GM21515 (cell line): ENCODE measurements around the gene KLHL35.
"Not testable (repeated sequence)": the region's sequence is repeated elsewhere in the genome, so short reads cannot be mapped to it uniquely, and the experiment has no call there.

Experiments
- ATAC-seq: cut with Tn5 transposase; IDR thresholded peaks from one replicate; pipeline ENCODE4 v1.9.1; 2021; ENCODE audit not compliant: unreplicated experiment

The KLHL35 gene

DNA sequence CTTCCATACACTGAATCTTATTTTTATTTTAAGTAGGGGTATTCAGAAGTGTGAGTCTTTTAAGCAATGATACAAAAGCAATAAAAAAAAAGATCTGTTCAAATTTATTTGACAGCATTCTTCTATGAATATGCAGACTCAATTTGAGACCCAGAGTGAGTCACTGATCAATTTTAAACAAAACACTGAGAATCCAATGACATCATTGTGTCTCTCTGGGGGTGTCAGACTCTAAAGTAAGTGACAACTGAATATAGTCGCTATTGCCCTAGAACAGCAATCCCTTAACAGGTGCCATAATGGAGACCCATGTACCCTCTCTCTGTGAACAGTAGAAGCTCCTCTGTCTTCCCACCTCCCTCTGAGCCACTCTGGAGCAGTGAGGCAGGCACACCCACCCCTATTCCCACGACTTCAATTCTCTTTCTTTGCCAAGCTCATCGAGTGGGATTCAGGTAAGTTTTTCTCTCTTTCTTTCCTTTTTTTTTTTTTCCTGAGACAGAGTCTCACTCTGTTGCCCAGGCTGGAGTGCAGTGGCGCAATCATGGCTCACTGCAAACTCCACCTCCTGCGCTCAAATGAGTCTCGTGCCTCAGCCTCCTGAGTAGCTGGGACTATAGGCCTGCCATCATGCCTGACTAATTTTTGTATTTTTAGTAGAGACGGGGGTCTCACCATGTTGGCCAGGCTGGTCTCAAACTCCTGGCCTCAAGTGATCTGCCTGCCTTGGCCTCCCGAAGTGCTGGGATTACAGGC, 38.7 kb downstream of the KLHL35 start:
- ATAC-seq, result no peak

DNA sequence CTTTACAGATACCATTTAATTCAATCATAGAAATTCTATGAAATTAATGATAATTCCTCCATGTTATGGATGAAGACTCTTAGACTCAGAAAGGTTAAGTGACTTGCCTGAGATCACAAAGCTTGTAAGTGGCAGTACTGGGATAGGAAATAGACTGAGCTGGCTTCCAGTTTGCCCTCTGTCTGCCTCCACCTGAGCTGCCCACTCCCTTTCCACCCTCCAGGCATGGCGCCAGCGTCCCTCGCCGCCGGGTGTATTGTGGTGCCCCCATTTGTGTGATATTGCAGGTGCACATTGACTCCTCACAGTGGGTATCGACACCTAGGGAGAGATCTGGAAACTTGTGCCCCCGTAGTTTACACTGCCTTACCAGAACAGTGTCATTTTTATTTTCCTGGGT, 43.1 kb downstream of the KLHL35 start:
- ATAC-seq, result no peak

DNA sequence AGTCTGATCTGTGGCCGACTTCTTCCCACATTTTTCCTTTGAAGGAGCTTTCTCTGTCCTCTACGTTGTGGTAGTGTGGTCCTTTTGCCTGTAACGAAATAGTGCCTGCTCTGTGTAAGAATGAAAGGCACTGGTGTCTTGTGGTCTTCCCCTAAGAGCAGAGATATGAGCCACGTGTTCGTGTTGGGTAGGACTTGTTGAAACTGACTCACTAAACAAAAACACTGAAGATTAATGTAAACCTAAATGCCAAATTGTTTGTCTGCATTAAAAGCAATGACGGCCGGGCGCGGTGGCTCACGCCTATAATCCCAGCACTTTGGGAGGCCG, 43.8 kb downstream of the KLHL35 start:
- ATAC-seq, result no peak

DNA sequence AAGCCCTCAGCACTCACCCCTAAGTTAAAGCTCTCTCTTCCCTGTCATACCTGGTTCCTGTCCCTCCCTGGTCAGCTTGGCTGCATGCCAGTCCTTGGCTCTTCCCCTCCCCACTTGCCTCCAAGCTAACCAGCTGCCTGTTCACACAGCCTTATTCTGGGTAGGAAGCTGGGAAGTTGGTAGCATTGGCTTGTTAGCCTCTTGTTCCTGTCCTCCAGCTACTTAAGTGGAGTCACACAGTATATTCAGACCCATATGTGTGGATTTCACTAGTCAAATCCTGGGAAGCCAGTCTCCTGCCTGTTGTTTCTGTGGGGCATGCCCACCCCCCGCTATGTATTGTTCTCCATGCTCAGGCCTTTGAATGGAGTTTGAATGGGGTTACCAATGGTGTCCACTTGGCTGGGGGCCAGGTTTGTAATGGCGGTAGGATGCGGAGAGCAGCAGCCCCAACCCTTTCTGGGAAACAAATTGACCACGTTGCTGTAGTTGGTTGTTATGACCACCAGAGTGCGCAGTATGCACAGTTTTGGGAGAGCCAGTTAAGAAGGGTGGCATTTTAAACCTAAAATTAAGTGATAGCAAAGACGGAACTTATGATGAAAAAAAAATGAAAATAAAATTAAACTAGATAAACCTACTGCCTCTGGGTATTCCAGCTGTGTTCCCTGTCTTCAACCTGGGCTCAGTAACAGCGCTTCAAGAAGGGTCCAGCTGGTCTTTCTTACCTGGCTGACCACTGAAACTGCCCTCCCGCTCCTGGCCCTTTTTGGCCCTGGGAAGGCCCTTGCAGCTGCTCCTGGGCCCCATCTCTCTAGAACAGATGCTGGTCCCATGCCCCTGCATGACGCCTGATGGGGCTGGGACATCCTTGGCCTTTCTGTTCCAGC, 44.4 kb downstream of the KLHL35 start:
- no peak for ATAC-seq

DNA sequence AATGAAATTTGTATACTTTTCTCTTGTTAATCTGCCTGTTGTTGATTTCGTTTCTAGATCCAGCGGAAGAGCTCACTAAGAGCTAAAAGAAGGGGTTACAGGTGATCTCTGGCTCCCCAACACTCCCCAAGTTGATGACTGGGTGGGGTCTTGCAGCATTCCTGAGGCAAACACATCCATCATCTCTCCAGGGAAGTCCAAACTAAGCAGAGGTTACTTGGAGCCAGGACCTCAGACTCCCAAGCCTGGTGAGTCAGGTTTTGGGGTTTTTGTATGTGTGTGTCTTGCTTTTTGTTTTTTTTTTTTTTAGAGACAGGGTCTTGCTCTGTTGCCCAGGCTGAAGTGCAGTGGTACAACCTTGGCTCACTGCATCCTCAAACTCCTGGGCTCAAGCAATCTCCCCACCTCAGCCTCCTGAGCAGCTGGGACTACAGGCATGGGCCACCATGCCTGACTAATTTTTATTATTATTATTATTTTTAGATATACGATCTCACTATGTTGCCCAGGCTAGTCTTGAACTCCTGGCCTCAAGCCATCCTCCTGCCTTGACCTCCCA, 45.2 kb downstream of the KLHL35 start:
- ATAC-seq, result no peak

DNA sequence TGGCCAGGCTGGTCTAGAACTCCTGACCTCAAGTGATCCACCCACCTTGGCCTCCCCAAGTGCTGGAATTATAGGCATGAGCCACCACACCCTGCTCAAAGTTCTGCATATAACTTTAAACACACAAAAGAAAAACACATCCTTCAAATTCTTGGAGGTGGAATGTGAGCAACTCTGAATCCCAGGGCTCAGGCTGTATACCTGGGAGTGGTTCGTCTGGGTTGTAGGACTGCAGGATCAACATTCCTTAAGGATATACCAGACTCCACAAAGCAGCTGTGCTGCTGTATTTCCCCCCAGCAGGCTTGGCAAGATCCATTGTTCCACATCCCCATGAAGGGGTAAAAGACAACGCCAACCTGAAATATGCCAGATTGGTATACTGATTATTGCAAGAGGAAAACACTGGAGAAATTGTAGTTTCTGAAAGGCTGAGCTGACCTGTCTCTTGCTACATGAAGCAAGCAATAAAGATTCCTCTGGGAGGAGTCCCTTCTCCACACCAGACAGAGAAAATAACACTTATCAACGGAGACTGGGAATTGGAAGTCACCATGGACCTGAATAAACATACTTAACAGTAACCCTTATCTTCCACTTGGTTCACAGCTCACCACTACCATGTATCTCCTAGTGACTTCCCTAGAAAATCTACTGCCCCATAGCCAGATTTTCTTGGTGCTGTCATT, 45.9 kb downstream of the KLHL35 start:
- ATAC-seq, result no peak

DNA sequence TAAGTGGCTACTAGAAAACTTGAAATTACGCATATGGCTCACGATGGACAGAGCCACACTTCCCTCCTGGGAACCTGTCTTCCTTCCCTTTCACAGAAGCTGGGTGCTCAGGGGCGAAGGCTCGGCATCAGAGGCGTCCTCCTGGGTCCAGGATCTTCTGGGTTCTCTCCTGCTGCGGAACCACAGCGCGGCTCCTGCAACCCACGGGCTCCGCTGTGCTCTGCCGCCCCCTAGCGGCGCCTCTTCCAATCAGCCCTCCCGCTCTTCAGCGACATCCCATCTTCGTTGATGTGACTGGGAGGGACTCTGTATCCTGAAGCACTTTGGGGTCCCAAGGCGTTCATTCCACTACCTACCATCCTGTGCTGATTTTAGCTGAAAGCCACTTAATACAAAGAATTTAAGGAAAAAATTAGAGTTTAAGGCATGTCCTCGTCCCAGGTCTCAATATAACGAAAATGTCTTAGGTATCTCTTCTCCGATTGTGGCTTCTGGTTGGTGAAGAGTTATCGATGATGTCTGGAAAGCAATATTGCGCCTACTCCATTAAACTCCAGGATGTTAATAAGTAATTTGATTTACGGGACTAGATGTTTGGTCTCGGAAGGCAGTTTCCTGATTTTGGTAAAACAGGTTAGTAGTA, 48.4 kb downstream of the KLHL35 start:
- ATAC-seq, result no peak

DNA sequence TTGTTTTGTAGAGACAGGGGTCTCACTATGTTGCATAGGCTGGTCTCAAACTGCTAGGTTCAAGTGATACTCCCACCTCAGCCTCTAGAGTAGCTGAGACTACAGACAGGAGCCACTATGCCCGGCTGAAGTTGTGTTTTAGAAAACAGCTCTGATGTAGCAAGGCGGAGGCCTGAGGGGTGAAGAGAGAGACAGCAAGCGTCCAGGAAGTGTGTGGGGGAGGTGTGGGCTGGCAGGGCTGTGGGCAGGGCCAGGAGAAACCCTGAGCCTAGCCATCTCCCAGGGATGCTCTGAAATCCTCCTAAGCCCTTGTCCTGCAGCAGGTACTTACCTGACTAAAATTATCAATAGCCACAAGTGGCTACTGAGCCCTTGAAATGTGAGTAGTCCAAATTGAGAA, 49.8 kb downstream of the KLHL35 start:
- ATAC-seq, result no peak

DNA sequence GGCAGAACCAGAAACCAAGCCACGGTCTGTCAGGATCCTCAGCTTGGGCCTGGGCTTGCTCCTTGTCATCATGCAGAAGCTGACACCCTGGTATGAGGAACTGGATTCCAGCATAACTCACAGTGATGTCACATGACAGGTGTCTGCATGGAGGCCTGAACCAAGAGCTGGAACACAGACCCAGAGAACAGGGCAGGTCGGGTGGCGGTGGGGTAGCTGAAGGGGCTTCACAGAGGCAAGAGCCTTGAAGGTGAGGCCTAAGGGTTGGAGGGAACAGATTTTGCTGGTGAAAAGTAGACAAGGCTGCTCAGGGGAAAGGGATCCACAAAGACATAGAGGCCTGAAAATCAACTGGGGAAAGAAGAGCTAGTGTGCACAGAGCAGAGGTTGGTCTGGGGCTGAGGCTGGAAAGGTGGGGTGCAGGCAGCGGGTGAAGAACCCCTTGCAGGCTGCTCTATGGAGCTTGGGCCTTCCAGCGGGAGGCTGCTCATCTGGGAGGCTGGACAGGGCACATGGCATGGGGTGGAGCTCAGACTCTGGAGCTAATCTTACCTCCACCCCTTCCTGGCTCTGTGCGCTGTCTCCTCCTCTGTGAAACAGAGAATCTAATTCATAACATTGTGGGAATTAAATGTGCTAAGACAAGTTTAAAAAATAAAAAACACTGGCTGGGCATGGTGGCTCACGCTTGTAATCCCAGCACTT, 52.1 kb downstream of the KLHL35 start:
- ATAC-seq, result no peak

DNA sequence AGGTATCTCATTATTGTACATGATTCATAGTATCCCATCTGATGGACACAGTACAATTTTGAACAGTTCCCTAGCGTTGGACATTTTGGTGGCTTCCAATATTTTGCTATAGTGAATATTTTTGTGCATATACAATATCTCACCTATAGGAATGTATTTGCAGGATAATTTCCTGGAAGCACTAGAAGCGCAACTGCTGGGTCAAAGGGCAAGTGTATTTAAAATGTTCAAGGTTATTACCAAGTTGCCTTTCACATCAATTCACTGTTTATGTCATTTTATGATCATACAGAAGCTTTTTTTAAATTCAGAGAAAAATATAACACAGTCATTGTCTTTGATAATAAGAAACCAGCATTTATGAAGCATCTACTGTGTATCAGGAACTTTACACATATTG, 52.8 kb downstream of the KLHL35 start:
- ATAC-seq, result no peak

DNA sequence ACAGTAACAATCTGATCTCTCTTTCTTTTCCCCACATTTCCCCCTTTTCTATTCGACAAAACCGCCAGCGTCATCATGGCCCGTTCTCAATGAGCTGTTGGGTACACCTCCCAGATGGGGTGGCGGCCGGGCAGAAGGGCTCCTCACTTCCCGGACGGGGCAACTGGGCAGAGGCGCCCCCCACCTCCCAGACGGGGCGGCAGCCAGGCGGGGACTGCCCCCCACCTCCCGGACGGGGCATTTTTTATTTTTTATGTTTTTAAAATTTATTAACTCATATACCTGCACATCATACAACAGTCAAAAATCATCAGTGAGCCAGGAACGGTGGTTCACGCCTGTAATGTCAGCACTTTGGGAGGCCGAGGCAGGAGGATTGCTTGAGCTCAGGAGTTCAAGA, 54.2 kb downstream of the KLHL35 start:
- ATAC-seq, result not testable (repeated sequence)

DNA sequence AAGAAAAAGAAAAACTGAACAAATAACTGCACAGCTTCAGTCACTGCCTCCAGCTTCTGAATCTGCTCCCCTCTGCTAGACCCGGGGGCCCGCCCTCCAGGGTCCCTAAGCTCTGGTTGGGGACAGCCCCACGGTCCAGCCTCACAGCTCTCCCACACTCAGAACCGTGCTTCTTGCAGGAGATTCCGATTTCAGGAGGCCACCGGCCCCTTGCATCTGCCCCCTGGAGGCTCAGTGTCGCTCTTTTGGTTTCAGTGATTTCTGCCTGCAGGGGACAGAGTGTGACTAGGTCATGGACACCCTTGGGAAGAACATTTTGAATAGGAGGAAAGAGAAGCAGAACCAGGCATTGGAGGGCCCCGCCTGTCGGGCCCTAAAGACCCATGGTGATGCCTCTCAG, 56.8 kb downstream of the KLHL35 start:
- no peak for ATAC-seq

DNA sequence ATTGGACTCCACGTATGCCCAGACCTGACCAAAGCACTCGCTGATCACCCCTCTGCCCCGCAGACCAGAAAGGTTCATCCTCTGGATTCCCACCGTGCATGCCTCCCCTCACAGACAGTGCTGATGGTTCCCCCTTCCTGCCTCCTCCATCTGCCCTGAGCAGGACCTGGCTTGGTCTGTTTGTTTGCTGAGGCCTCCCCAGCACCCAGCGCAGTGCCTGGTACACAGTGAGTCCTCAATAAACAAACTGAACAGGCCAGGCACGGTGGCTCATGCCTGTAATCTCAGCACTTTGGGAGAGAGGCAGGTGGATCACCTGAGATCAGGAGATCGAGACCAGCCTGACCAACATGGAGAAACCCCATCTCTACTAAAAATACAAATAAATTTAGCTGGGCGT, 57.4 kb downstream of the KLHL35 start:
- ATAC-seq, result no peak

DNA sequence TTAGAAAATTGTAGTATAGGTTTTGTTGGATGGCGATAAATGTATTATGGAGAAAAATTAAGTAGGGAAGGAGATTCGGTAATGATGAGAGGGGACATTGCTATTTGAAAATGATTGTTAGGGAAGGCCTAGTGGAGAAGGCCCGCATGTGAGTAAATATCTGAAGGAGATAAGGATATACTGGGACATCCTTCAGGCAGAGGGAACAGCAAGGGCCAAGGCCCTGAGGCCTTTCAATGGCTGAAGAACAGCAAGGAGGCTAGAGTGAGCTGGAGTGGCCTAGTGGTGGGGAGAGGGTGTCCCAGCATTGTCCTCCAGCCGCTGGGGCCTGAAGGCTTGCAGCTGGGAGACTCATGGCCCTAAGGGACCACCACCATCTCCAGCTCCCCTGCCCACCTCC, 58.4 kb downstream of the KLHL35 start:
- ATAC-seq, result no peak

DNA sequence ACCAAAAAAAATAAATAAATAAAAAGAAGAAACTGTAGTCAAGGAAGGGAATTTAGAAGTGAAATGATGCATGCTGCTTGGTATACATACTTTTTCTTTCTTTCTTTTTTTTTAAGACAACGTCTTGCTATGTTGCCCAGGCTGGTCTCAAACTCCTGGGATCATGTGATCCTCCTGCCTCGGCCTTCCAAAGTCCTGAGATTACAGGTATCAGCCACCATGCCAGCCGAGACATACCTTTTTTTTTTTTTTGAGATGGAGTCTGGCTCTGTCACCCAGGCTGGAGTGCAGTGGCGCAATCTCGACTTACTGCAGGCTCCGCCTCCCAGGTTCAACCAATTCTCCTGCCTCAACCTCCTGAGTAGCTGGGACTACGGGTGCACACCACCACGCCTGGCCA, 59.8 kb downstream of the KLHL35 start:
- ATAC-seq, result no peak
